WI38 (cell line): ENCODE data around the gene SLC30A5.
"Not testable (repeated sequence)": the region's sequence is repeated elsewhere in the genome, so short reads cannot be mapped to it uniquely, and the experiment has no call there.

Source experiments
- H3K4me3 ChIP-seq: 2 replicates; pipeline ENCODE4 v1.5.1; 2011; ENCODE audit warnings: low read depth, mild to moderate bottlenecking, control low read depth, low read length
- TF ChIP-seq, protein P1 (sequence below): IDR thresholded peaks from 2 replicates; pipeline ENCODE4 v1.5.1; 2012; ENCODE audit warnings: low read depth, mild to moderate bottlenecking, control low read depth, low read length

SLC30A5 gene

DNA sequence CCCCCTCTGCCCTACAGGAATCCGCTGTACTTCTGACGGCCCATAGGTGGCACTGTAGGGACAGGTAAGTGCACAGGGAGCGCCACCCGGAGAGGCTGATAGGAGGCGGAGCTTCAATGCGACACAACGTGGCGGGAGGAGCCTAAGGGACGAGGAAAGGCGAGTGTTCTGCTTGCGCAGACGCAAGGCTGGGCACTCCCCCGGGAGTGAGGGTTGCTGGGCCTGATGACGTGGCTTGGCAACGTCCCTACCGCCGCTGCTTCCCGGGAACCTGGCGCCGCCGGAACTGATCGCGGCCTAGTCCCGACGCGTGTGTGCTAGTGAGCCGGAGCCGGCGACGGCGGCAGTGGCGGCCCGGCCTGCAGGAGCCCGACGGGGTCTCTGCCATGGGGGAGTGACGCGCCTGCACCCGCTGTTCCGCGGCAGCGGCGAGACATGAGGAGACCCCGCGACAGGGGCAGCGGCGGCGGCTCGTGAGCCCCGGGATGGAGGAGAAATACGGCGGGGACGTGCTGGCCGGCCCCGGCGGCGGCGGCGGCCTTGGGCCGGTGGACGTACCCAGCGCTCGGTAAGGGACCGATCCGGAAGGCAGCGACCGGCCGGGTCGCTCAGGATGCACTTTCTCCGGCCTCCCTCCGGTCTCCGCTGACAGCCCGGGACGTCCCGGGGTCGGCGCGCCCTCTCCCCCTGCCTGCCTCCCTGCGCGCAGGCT, at the start of gene SLC30A5:
SLC30A5 (plus strand) TSS at position 244 of the 712 bp plus-strand sequence; CDS start at position 486, 242 bp downstream.
- H3K4me3 ChIP-seq: peak within 1 kb of the TSS; percentile 64
- TF ChIP-seq, protein P1, sequence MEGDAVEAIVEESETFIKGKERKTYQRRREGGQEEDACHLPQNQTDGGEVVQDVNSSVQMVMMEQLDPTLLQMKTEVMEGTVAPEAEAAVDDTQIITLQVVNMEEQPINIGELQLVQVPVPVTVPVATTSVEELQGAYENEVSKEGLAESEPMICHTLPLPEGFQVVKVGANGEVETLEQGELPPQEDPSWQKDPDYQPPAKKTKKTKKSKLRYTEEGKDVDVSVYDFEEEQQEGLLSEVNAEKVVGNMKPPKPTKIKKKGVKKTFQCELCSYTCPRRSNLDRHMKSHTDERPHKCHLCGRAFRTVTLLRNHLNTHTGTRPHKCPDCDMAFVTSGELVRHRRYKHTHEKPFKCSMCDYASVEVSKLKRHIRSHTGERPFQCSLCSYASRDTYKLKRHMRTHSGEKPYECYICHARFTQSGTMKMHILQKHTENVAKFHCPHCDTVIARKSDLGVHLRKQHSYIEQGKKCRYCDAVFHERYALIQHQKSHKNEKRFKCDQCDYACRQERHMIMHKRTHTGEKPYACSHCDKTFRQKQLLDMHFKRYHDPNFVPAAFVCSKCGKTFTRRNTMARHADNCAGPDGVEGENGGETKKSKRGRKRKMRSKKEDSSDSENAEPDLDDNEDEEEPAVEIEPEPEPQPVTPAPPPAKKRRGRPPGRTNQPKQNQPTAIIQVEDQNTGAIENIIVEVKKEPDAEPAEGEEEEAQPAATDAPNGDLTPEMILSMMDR: peak; percentile 85

DNA sequence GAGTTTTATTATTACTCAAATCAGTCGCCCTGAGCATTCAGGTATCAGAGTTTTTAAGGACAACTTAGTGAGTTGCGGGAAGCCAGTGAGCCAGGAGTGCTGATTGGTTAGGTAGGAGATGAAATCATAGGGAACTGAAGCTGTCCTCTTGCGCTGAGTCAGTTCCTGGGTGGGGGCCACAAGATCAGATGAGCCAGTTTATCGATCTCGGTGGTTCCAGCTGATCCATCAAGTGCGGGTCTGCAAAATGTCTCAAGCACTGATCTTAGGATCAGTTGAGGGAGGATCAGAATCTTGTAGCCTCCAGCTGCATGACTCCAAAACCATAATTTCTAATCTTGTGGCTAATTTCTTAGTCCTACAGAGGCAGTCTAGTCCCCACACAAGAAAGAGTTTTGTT, 48.6 kb upstream of the SLC30A5 start:
- H3K4me3 ChIP-seq: not testable (repeated sequence)

DNA sequence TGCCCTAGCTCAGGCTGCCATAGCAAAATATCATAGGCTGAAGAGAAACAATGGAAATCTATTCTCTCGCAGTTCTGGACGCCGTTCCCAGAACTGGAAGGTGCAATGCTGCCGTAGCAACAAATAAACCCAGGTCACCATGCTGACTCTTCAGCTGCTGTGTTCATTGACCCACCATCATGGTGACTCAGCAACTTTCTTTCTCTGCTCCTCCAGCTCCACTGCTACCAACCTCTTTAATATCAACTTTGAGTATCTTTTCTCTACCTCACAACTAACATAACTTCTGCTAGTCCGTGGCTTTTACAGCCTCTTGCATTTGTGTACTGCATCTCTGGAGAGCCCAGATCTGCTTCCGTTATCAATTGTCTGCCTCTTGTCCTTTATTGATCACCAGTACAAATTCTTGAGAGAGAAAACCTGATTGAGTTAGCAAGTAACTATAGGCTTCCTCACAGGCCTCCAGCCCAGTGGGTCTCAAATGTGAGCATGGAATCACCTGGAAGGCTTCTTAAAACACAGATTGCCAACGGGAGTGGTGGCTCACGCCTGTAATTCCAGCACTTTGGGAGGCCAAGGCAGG, 47.3 kb upstream of the SLC30A5 start:
- TF ChIP-seq, protein P1: no peak
- no peak overlapping the region for H3K4me3 ChIP-seq

DNA sequence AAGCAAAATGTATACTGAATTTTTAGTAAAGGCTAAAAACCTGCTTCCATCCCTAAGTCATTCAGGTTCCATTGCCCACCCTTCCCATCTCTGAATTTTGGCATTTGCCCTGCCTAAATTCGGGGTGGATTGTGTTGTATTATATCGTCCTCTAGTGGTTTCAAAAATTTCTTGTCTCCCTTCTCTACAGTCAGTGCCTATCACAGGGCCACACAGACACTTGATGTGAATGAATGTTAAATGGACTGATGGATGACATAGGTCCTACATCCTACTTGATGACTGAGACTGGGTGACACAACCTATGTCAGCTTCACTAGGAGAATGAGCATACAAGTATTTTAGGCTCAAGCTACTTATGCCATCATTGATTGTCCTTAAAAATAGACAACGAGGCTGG, 45.6 kb upstream of the SLC30A5 start:
- TF ChIP-seq, protein P1: no peak
- no peak overlapping the region for H3K4me3 ChIP-seq

DNA sequence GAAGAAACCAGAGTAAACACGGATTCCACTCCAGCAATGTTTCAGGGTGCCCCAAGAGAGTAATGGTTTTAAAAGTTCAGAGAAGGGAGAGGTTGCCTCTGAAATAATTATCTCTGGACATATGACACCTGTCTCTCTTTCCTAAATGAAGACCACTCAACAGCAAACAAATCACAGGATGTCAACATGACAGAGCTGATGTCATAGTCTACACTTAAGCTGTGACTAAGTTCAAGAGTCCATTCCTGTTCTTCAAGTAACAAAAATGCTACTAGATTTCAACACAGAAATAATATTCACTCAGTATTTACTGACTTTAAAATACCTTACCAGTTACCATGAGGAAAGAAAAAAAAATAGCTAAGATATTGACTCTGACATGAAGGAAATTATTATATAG, 44.7 kb upstream of the SLC30A5 start:
- no peak overlapping the region for H3K4me3 ChIP-seq
- TF ChIP-seq, protein P1: no peak

DNA sequence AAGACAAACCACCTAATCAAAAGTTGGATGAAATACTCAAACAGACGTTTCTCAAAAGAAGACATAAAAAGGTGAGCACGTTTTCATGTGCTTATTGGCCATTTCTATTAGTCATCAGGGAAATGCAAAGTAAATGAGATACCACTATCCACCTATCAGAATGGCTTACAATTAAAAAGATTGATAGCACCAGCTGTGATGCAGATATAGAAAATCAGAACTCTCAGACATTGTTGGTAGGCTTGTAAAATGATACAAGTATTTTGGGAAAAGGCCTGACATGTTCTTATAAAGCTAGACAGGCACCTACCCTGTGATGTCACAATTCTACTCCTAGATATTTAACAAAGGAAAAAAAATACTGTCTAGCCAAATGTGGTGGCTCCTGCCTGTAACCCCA, 44.0 kb upstream of the SLC30A5 start:
- no peak overlapping the region for H3K4me3 ChIP-seq

DNA sequence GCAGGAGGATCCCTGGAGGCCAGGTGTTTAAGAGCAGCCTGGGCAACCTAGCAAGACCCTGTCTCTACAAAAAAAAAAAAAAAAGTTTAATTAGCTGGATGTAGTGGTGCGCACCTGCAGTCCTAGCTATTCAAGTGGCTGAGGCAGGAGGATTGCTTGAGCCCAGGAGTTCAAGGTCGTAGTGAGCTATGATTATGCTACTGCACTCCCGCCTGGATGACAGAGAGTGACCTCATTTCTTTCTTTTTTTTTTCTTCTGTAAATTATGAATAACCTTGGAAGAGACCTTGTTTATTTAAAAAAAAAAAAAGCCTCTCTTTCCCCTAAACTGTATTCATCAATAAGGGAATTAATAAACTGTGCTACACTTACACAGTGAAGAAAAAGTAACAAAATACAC, 43.6 kb upstream of the SLC30A5 start:
- H3K4me3 ChIP-seq: no peak overlapping the region
- TF ChIP-seq, protein P1: no peak

More for the DNA sequence above, 44.0 kb upstream of the SLC30A5 start:
- TF ChIP-seq, protein P1: no peak
